KOPT-K1 (cell line): ENCODE measurements around the gene TMEM86B.
A peak's percentile ranks its signal among the peaks of the same experiment; 100 is the strongest.

Experiments used
- H3K27ac ChIP-seq: fragments of 200-600 bp; sonication (generic); 2 replicates; pipeline ENCODE4 v1.5.1; 2016; ENCODE audit warnings: antibody characterized with exemption, mild to moderate bottlenecking, low read depth, low read length; ENCODE audit not compliant: poor library complexity, severe bottlenecking
- H3K36me3 ChIP-seq: fragments of 200-600 bp; sonication (generic); 2 replicates; pipeline ENCODE4 v1.5.1; 2017; ENCODE audit warnings: antibody characterized with exemption, mild to moderate bottlenecking, low read length, moderate library complexity; ENCODE audit not compliant: insufficient read depth
- H3K9me3 ChIP-seq: fragments of 200-600 bp; sonication (generic); 2 replicates; pipeline ENCODE4 v1.5.1; 2017; ENCODE audit warnings: antibody characterized with exemption, low read length, mild to moderate bottlenecking; ENCODE audit not compliant: insufficient read depth, poor library complexity, severe bottlenecking

Gene TMEM86B

GRCh38 chr19:55262359-55262758, 33.8 kb upstream of the TMEM86B start:
- H3K9me3 ChIP-seq: no peaks in the 10 kb centered on the region
- no peaks in the 10 kb centered on the region; the same call in 1 of the 2 replicates for H3K36me3 ChIP-seq
- H3K27ac ChIP-seq: no peak overlapping the region

- Histone ChIP-seq H3K36me3 (no peaks in the 10 kb centered on the region; the same call in 1 of the 2 replicates), H3K9me3 (no peaks in the 10 kb centered on the region), H3K27ac (no peak overlapping the region)
Measured at GRCh38 chr19:55261671-55262126, 33.1 kb upstream of the TMEM86B start.

- Histone ChIP-seq H3K9me3 (no peaks in the 10 kb centered on the region), H3K36me3 (no peaks in the 10 kb centered on the region; the same call in none of the 2 replicates), H3K27ac (peak overlapping the region; percentile 100)
Measured at GRCh38 chr19:55259540-55260210, 31.1 kb upstream of the TMEM86B start.

- Histone ChIP-seq H3K9me3 (no peaks in the 10 kb centered on the region), H3K27ac (peak within 1 kb of the TSS; percentile 100), H3K36me3 (no peaks in the 10 kb centered on the region; the same call in none of the 2 replicates)
Measured at GRCh38 chr19:55258828-55259539, 30.4 kb upstream of the TMEM86B start, which contains the start of gene PPP6R1. Gene PPP6R1 (minus strand): TSS chr19:55259017. CDS start chr19:55247103, 11,914 bp downstream.

- peak overlapping the region; percentile 100 for H3K27ac ChIP-seq
- H3K36me3 ChIP-seq: no peaks in the 10 kb centered on the region; the same call in none of the 2 replicates
- no peaks in the 10 kb centered on the region for H3K9me3 ChIP-seq
Measured at GRCh38 chr19:55258476-55258827, 29.9 kb upstream of the TMEM86B start.

- Histone ChIP-seq H3K9me3 (no peaks in the 10 kb centered on the region), H3K36me3 (peaks cover 7% of the 10 kb centered on the region), H3K27ac (peak overlapping the region; percentile 100)
Measured at GRCh38 chr19:55257461-55258420, 29.2 kb upstream of the TMEM86B start.

- H3K36me3 ChIP-seq: peaks cover 15% of the 10 kb centered on the region
- H3K9me3 ChIP-seq: no peaks in the 10 kb centered on the region
- H3K27ac ChIP-seq: peak overlapping the region; percentile 100
Measured at GRCh38 chr19:55256562-55257460, 28.2 kb upstream of the TMEM86B start.

- Histone ChIP-seq H3K36me3 (peaks cover 25% of the 10 kb centered on the region), H3K27ac (peak overlapping the region; percentile 100), H3K9me3 (no peaks in the 10 kb centered on the region)
Measured at GRCh38 chr19:55255618-55256423, 27.3 kb upstream of the TMEM86B start.

- peaks cover 37% of the 10 kb centered on the region for H3K36me3 ChIP-seq
- no peaks in the 10 kb centered on the region for H3K9me3 ChIP-seq
- H3K27ac ChIP-seq: peak overlapping the region; percentile 100
Measured at GRCh38 chr19:55254625-55254977, 26.0 kb upstream of the TMEM86B start.

GRCh38 chr19:55253842-55254624, 25.5 kb upstream of the TMEM86B start:
- H3K9me3 ChIP-seq: no peaks in the 10 kb centered on the region
- peak overlapping the region; percentile 100 for H3K27ac ChIP-seq
- H3K36me3 ChIP-seq: peaks cover 43% of the 10 kb centered on the region

- H3K36me3 ChIP-seq: peaks cover 53% of the 10 kb centered on the region
- peak overlapping the region; percentile 100 for H3K27ac ChIP-seq
- no peaks in the 10 kb centered on the region for H3K9me3 ChIP-seq
Measured at GRCh38 chr19:55252760-55253663, 24.4 kb upstream of the TMEM86B start.
